HG02763 (cell line): Measurements from ENCODE around the gene LDLRAD4.
A peak's percentile ranks its signal among the peaks of the same experiment; 100 is the strongest.
"Not testable (repeated sequence)": the region's sequence is repeated elsewhere in the genome, so short reads cannot be mapped to it uniquely, and the experiment has no call there.

ENCODE experiments used
- ATAC-seq: cut with Tn5 transposase; IDR thresholded peaks from one replicate; pipeline ENCODE4 v1.9.1; 2021; ENCODE audit warnings: mild to moderate bottlenecking, moderate library complexity; ENCODE audit not compliant: unreplicated experiment

LDLRAD4 gene

DNA sequence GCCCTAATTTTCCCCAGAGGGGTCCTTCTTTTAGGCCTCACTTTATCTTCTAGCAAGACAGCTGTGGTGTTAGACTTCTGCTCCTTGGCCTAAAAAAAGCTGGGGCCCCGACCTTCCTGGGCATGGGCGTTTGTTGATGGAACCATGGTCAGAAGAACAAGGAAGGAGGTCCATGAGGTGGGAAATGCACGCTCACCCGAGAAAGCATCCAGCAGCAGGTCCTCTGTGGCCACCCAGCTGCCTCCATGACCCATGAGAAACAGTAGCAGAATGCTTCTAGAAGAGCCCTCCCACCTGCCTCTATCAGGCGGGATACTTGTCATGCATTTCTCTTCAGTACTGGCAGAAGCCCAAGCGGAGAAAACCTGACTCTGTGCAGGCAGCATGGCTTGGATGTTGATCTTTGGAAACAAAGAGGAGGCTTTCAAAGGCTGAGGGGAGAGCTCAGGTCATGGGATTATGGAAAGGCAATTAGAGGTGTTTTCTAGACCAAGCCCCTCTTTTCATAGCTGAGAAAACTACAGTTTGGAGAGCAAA, 258.7 kb downstream of the LDLRAD4 start:
- no peak for ATAC-seq

GRCh38 chr18:13480571-13481255, 262.2 kb downstream of the LDLRAD4 start:
- ATAC-seq, result no peak

DNA sequence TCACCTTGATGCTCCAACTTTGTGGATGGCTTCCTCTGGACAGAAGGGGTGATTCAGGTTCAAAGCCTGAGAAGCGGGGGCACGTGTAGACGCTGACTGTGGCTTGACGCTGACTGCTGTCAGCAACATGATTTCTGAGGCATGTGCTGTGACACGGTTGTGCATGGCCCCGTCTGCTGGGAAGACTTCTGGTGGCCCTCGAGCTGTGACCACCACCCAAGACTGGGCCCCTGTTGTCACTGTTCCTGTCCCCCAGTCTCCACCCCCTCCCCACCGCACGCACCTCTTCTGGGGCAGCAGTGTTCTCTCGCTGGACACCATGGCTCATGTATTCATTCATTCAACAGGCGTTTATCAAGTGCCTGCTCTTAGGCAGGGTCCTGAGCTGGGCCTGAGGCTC, 262.8 kb downstream of the LDLRAD4 start:
- no peak for ATAC-seq

DNA sequence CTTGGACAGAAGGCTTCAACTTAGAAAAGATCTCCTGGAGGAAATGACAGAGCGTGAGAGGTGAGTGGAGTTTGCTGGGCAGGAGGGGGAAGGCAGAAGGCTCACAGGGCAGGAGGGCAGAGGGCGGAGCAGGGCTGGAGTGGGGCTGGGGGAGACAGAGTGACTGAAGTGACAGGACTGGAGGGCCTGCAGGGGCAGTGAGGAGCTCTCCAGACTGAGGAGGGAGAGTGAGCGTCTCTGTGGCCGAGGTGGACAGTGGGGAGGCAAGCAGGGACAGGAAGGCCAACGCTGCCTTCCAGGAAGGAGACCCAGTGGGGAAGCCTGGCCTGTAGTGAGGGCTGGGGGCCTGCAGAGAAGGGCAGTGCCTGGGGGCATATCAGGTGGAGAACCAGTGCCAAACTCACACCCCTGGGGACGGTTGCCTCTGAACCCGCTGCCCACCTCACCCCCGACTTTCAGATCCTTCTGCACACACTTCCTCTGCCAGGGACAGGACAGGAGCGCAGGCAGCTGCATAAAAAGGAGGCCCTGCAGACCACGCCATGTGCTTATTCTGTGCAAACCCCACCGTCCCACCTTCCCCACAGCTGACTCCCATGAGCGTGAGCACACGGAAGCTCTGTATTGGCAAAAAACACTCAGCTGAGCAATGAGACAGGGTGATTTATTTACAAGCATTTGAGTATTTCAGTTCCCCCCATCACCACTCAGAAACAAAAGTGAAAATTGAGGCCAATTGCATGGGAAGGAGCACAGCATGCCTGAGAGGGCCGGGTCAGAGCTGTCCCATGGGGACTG, 263.5 kb downstream of the LDLRAD4 start:
- ATAC-seq, result peak; percentile 88

DNA sequence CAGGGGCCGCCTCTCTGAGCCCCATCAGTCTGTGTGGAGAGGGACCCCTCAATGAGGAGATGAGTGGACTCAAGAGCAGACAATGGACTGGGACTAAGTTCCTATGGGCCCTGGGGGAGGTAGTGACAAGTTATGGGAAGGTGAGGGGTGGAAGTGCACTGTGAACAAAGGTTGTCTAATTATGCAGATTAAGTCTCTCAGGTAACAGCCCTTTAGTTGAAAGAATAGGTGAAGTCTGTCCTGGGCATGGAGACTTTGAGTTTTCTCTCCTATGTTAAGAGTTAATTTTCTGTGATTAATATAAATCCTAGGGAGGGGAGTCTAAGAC, 264.0 kb downstream of the LDLRAD4 start:
- no peak for ATAC-seq

GRCh38 chr18:13483316-13484270, 265.0 kb downstream of the LDLRAD4 start:
- no peak for ATAC-seq

DNA sequence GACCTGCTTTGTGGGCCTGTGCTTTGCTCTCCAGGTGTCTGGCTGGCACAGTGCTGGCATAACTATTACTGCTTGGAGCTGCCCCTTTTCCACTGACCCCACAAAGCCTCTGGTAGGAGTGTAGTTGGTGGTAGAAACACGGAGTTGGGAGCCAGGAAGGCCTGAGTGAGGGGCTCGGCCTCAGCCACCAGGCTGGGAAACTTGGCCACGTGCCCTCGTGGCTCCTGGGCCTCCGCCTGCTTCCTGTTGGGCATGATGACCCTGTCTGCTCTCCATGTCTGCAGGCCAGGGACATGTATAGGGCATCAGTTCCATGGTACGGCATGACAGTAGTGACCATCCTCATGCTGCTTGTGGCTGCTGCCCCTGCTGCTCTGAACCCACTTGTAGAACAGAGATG, 266.6 kb downstream of the LDLRAD4 start:
- no peak for ATAC-seq

GRCh38 chr18:13485604-13486003, 267.0 kb downstream of the LDLRAD4 start:
- ATAC-seq, result no peak

- no peak for ATAC-seq
These were observed 267.7 kb downstream of the LDLRAD4 start for GRCh38 chr18:13486284-13486683.

- ATAC-seq, result no peak
These were observed 268.1 kb downstream of the LDLRAD4 start for GRCh38 chr18:13486686-13487085.

DNA sequence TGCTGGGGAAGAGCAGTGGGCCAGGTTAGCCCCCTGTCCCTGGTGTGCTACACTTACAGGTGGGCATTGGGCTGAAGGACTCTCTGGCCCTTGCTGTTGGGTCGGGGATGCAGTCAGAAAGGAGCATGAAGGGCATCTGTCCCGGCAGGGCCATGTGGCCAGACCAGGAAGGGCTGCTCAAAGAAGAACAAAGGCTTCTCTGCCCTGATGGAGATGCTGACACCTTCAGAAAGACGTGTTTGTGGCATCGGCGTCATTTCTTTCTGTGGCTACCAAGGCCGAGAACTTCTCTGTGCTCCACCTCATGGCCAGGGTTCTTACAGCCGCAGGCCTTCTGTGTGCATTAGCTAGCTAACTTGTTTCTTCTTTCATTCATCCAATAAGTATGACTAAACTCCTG, 268.7 kb downstream of the LDLRAD4 start:
- no peak for ATAC-seq

DNA sequence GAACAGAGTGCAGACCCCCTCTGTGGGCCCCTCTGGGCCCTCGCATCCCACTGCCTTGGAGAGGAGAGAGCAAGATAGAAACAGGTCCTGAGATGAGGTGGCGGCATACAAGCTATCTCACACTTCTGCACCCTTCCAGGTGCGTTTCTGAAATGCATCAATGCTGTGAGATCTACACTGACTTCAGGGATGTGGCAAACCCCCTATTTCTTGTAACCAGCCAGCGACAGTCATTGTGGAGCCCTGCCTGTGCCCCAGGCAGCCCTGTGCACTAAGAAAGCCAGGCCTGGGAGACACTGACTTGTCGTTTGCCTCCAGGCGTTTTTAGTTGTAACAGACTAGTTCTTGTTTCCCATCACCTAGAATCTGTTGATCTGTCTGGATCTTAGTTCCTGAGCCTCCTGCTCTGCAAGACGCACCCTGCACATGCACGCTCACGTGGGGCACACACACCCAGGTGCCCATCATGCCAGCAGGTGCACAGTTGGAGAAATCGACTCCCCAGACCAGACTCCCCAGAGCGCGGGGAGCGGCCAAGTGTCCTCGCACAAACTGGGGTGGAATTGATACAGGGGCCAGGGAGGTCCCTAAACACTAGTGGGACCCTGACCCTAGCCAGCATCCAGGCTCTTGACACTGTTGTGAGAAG, 269.8 kb downstream of the LDLRAD4 start:
- ATAC-seq, result no peak

GRCh38 chr18:13489303-13489702, 270.7 kb downstream of the LDLRAD4 start:
- ATAC-seq, result not testable (repeated sequence)

DNA sequence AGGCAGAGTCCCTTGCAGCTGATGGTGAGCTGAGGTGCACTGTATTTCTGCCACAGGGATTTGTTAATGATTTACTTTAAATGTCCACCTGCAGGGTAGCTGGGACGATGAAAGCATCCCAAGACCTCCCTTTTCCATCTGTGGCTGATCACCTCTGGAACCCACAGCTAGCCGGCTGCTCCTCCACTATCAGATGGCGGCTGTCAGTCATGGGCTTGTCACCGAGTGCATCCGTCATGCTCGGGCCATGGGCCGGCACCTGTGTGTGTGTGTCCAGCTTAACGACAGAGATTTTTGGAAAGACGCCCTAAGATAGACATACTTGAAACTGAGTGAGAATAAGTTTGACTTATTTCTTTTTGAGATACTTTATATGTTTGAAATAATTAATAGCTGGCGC, 272.6 kb downstream of the LDLRAD4 start:
- no peak for ATAC-seq

GRCh38 chr18:13492314-13492713, 273.8 kb downstream of the LDLRAD4 start:
- ATAC-seq, result no peak

GRCh38 chr18:13493079-13493478, 274.5 kb downstream of the LDLRAD4 start:
- no peak for ATAC-seq

GRCh38 chr18:13493725-13494124, 275.2 kb downstream of the LDLRAD4 start:
- no peak for ATAC-seq

DNA sequence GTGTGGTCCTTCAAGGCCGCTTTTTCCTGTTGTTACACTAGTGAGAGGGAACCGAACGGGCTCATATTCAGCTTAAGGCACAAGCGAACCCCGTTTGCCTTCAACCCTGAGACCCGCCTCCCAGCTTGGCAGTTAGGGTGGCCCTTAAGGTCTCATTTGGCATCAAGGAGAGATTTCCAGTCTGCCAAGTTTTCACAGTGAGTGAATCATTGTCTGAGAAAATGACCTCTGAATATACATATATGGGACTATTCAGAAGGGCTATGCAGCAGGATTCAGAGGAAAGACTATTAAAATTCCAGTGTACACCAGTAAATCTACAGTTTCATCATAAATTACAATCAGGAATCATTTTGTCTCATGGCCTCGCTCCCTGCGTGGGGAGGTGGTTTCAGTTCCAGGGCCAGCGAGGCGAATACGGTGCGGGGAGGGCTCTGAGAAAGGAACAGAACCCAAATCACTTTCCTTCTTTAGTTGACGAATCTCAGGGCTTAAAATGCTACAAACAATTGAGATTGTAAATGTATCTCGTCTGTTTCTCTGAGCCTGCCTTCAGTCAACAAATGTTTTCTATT, 276.4 kb downstream of the LDLRAD4 start:
- ATAC-seq, result no peak

- ATAC-seq, result no peak
These were observed 277.4 kb downstream of the LDLRAD4 start for GRCh38 chr18:13495961-13496360.

DNA sequence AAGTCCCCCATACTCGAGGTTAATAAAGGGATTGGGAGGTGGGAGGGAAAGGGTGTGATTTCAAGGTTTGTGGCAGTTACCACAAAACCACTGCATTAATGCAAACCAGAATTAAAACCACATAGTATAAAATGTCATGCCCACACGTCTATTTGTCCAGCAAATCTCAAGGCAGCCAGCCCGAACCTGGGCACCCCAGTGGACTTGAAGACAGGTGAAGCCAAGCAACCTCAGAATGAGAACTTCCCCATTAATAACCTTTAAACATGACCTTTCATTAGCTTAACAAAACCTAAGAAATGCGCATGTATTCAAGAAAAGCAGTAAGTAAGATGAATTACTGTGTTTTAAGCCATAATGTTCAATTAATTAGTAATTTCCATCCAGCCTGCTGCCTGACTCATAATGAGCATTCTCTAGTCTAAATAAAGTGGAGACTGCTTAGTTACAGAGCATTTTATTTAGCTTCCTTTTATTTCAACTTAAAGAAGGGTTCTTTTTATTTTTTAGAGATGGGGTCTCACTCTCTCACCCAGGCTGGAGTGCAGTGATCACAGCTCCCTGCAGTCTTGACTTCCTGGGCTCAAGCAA, 278.2 kb downstream of the LDLRAD4 start:
- no peak for ATAC-seq
